ENCODE measurements around the gene ING5.
A peak's percentile ranks its signal among the peaks of the same experiment; 100 is the strongest.

Gene ING5

DNA sequence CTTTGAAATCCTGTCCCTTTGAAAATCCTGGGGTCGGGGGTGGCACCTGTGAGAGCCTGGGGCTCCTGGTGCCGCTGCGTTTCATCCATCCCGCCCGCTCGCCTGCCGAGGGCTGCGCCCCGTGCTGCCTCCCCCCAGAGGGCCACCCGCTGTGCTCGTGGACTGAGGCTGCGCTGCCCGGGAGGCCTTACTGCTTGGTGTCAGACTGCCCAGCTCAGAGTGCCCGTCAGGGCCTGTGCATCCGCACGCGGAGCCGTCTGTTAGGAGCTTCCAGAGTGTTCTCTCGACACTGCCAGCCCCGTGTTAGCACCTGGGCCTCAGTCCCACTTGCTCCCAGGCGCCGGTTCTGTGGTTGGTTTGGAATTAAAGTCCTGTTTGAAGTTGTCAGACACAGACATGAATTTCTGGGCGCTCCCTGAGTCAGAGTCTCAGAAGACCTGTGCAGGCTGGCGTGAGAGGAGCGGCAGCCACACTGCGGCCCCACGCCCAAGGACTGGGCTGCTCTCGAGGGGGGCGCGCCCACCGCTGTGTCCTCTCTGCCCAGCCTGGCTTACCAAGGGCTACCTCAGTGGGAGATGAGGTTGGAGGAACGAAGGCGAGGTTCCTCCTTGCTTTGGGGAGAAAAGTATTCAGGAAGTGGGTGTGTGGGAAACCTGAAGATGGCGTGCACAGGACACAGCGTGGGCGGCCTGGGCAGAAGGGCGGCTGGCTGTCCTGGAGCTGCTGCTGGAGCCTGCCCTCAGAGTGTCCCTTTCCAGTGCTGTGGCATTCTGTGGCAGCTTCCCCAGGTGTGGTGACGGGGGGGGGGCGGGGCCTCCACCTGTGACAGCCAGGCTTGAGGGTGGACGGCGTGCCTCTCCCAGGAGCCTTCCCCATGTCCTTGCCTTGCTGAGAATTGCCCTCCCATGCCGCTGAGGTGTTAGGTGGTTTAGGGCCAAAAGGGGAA lies 29.3 kb upstream of the ING5 start:
- DNase-seq = no peak

DNA sequence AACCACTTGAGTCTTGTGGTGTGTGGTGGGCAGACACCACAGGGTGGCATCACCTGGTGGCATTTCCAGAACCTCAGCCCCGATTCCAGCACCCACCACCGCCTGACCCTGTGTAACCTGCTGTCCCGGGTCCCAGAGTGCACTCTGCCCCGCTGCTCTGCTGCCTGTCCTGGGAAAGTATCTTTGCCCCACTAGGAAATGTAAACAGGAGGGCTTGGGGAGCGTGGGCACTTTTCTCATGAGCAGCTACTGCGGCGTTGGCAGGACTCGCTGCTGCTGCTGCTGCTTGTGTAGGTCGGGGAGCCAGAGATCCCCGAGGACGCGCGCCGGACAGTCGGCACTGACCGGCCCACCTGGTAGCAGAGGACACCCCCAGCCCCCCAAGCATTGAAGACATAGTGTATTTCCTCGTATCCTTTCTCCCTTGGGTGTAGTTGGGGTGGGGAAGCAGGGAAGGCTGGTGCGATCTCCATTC lies 28.6 kb upstream of the ING5 start:
- DNase-seq = no peak

DNA sequence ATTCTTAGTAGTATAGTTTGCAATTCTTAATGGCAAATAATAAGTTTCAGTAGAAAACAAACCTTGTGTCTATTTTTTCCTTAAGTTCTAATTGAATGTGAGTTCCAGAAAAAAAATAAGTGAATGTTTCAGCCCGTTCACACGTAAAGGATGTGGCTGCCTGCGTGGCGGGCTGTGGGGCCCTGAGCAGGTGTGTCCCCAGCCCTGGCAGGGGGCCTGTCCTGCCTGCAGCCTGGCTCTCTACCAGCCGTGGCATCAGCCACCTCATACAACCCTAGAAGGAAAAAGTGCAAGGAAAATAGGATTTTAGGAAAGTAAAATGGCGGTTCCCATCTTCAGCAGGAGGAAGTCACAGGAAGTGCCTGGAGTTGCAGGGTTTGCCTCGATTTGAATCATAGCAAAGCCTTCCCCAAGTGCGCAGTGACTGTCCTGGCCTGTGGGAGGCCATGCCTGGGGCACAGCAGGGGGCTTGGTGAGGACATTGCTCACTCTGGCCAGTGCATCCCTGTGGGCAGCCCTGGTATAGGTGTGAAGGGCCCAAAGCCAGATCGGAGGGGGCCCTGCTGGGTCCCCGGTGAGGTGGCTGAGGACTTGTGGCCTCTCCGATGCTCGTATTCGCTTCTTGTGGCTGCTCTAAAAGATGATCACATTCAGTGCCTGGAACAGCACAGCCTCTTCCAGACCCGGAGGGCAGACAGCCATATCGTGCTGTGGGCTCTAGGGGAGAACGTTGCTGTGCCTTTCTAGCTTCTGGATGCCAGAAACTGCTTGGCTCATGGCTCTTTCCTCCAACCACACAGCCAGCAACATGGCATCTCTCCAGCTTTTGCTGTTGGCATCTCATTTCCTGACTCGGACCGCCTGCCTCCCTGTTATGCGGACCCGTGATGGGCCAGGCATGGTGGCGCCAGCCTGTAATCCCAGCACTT lies 27.8 kb upstream of the ING5 start:
- no peak for DNase-seq

DNA sequence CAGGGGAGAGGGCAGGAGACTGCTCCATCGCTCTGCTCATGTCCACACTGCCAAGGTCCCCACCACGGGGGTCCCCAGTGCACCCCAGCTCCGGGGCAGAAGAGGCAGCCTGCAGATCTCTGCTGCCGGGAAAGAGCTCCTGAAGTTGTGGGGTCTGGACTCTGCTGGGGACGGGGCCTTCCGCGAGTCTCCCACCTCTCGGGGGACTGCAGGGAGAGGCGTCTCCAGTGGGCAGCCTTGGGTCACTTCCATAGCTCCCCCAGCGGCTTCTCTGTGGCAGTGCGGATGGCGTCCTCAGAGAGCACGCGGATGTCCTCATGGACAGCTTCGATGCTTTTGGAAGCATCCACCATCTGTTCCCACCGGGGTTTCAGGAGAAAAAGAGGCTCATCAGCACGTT lies 26.0 kb upstream of the ING5 start:
- DNase-seq = no peak

DNA sequence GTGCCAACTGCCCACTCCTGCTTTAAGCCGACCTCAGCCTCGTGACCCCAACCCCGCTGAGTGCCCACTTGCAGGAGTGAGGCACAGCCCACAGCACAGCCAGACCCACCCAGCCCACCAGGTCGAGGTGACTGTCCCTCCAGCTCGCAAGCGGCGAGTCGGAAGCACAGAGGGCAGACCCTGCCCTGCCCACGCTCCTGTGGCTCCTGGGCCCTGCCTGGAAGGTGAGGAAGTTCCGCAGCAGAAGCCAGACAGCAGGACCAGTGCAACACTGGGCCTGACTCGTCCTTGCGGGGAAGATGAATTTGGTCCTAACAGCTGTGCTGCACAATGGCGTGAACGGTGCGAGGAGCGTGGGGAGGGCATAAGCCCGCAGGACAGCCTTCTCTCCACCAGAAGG lies 25.2 kb upstream of the ING5 start:
- no peak for DNase-seq

DNA sequence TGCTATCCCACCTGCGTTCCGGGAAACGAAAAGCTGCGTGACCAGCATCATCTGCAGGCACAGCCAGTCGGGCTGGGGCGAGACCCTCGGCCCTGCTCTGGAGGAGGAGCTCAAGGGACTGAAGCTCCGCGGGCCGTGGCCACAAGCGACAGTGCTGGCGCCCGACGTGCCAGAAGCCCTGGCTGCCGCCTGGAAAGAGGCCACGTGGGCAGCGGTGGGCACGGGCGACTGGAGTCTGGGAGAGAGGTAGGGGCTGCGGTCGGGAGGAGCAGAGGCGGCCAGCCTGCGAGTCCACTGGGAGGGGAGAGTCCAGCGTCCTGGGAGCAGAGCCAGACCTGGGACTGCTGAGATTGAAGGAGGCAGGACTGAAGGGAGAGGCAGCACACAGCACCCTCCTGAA lies 24.4 kb upstream of the ING5 start:
- DNase-seq = no peak

DNA sequence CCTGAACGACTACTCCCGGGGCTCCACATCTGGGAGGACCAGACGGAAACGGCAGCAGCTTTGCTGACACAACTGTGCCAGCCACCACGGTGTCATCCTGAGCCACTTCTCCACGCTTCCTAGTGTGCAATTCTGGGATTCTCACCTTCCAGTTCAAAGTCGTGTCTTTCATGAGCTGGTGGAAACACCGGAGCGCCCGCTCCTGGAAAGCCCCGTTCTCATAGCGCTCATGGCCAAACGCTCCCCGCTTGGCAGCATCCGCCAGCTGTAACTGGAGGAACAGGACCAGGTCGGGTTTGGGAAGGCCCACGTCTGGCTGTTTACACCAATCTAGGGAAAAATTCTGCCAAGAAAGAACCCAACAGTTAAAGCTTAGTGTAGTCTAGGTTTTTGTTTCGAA lies 23.5 kb upstream of the ING5 start:
- DNase-seq = no peak

DNA sequence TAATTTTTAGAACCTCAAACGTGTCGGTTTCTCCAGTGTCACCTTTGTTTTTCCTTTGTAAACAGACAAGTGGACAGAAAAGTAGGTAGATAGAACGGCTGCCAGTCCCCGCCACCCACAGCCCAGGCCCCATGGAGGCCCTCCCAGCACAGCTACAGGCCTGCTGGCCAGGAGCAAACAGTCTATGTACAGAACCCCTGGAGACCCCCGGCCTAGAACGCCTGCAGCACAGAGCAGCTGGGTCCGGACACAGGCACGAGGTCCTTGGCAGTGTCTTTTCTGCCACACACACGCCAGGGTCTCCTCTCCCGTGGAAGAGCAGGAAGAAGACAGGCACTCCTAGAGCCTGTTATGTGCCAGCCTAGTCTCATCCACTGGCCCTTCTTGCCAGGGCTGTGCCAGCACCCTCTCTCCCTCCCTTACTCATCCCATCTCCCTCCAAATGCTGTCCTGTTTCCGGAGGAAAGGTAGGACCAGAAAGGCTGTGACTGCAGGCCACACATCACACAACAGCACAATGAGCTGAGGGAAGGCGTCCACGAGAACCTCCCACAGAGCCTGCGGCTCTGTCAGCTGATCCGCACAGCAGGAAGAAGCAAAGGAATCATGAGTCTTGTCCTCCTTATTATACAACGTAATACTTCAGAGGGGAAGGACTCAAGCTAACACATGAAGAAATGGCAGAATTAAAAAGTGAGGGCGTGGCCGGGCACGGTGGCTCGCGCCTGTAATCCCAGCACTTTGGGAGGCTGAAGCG lies 22.9 kb upstream of the ING5 start:
- DNase-seq = no peak

DNA sequence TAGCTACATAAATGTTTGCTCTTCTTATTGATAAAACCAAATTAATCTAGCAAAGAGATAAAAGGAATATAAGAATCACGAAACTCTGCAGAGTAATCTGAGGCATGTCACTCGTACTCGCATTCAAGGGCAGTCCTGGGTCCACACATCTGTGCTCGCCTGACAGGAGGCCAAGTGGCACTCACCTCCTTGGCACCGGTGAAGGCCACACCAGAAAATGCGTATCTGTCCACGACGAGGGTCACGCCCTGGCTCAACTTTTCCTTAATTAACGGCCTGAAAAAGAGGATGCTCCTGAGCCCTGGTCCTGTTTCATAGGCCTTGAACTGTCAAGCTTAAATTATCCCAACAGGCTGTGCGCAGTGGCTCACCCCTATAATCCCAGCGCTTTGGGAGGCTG lies 21.8 kb upstream of the ING5 start:
- no peak for DNase-seq

DNA sequence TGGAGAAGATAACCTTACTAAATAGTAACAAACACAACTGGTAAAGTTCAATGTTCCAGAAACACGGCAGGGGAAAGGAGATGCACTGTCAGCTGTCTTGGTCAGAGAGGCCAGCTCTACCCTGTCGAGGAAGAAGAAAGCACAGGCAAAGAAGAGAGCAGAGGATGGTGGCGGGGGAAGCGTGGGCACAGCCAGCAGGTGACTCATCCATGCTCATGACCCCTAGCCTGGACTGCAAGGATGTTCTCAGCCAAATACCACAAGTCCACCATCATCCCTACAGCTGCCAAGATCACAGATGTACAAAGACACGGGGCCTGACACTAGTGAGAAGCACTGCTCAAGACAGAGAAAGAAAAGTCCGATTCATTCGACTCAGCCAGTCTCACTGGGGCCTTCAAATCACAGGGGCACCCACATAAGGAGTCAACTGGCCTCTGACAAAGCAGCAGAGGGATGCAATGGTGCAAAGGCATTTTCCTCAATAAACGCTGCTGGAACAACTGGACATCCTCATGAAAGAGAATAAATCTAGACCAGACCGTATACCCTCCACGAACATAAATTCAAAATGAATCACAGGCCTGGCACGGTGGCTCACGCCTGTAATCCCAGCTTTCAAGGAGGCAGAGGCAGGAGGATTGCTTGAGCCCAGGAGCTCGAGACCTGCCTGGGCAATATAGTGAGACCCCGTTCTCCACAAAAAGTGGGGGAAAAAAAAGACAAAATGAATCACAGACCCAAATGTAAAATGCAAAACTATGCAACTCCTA lies 20.8 kb upstream of the ING5 start:
- no peak for DNase-seq

DNA sequence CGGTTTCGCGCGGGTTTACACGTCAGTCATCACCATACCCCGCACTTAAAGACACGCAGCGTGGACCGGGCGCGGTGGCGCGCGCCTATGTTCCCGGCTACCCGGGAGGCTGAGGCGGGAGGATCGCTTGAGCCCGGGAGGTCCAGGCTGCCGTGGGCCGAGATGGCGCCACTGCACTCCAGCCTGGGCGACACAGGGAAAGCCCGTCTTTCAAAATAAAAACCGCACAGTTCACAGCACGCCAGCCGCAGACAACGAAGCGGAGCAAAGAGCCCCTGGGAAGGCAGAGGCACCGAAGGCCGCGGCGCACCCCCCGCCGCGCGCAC lies 15.6 kb upstream of the ING5 start:
- DNase-seq = no peak

DNA sequence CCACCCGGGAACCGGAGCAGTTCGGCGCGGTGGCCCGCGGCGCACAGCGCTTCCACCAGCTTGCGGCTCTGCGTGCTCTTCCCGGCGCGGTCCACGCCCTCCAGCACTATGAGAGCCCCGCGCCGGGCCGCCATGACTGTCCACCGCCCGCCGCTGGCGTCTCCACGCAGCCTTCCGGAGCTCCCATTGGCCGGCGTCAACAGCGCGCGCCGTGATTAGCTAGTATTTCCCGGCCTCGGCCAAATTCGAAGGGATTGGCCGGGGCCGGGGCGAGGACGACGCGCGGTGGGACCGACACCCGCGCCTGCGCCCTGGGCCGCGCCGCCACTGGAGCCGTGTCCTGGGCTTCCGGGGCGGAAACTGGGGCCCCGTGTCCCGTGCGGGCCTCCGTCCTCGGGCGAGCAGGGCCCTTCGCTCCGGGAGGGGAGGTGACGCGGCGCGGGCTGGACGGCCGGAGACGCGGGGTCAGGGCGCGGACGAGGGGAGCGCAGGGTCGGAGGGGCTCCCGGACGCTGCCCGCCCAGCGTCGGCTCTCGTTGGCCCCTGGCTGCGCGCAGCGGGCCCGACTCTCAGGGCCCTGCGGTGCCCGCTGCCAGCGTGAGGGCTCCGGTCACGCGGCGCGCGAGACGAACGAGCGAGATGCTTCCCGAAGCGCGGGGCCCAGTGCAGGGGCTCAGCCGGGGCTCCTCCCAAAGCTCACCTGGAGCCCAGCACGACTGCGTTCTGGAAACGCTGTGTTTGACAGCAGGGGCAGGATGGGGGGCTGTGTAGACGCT lies 15.0 kb upstream of the ING5 start, which contains the start of gene DTYMK:
TSS of gene DTYMK (minus strand) at position 166 of the 776 bp plus-strand sequence. CDS start at position 134, 32 bp downstream.
- DNase-seq = peak; percentile 84

DNA sequence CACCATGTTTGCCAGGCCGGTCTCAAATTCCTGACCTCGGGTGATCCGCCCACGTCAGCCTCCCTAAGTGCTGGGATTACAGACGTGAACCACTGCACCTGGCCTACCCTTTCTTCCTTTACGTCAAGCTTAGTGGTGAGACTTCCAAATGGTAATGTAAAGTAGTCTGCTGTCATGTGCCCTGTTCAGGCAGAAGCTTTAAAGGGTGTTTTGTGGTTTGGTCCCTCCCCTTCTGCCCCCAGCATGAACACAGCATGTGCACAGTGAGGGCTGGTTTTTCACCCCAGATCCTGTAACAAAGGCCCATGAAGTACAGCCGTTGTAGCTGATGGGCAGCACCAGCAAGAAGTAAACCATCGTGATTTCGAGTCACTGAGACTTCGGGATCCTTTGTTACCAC lies 12.5 kb upstream of the ING5 start:
- DNase-seq = no peak

DNA sequence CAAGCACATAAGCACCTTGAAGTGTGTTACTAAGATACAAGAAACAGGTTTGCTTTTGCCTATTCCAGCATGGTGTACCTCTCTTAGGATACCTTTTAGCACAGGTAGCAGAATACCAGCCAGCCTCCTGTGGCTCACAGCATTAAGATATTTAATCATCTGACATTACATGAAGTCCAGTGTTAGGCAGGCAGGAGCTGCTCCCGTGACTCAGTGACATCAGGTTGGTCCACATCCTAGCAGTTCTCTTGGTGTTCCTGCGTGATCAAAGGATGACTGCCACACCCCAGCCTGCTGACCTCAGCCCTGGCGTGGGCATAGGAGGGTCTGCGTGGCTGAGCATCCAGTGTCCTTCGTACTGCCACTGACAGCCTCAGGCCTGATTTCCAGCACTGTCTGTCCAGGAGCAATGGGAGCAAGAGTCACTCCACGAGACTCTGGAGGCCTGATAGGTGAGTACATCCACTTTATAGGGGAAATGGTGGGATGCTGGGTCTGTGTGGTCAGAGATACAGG lies 11.6 kb upstream of the ING5 start:
- DNase-seq = no peak

DNA sequence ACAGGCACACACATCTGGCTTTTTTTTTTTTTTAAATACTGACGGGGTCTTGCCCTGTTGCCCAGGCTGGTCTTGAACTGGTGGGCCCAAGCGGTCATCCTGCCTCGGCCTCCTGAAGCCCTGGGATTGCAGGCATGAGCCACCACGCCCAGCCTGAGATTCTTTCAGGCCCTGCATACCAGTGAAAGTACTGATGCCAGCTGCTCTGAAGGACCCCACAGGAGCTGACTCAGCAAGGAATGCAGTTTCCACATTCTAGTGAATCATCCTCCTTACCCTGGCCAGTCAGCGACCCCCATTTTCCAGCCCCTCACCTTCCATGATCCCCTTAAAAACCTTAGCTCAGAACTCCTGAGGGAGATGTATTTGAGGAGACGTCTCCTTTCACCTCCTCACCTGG lies 9.4 kb upstream of the ING5 start:
- no peak for DNase-seq

DNA sequence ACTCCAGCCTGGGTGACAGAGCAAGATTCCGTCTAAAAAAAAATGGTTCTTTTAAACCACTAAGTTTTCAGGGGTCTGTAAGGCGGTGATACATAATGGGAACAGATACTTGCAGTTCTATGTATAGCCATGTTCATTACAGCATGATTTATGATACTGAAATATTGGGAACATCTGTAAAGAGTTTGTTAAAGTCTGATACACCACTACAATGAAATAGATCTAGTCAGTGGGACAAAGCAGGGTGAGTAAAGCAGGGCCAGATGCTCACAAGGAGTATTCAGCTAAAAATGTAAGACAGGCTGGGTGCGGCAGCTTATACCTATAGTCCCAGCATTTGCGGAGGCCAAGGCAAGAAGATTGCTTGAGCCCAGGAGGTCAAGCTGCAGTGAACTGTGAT lies 6.2 kb upstream of the ING5 start:
- DNase-seq = no peak

DNA sequence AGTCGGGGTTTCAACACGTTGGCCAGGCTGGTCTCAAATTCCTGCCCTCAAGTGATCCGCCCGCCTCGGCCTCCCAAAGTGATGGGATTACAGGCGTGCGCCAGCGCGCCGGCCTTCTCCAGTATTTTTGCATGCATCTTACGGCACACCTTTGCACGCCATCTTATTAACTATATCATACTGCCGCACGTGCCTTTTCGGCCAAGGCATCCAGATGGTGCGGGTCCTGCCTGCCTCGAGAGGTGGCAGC lies 765 bp upstream of the ING5 start:
- peak; percentile 81 for DNase-seq

DNA sequence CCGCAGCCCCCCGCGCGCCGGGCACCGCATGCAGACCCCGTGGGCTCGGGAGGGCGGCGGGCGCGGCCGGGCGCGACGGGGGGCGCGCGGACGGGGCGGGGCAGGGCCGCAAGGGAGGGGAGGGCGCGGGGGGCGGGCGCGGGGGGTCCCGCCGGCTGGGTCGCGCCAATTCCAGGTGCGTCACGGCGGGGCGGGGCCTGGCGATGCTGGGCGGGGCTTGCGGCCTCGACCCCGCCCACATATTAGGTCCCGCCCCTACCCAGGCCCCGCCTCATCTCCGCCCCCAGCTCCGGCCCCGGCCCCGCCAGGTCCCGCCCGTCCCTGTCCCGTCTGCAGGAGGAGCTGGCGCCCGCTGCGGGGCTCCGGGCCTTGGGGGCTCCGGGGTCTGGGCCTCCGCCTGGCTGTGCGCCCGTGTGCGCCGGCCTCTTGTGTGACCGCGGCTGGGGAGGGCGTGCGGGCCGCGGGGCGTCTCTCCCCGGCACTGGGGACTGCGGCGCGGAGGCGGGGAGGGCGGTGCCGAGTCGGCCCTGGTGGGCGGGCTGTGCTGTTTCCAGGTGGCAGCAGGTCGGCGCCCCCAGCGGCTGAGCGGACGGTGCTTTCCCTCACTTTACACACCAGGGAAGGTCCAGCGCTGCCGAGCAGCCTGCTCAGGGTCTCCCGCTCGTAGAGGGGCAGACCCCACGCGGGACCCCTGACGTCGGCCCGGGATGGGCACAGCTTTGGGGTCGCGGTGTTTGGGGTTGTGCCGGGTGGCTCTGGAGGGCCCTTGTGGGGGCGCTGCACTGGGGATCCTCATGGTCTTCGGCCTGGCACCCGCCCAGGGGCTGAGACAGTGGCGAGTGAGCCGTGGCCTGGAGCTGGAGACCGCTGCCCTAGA lies 554 bp downstream of the ING5 start:
- DNase-seq = peak; percentile 23

DNA sequence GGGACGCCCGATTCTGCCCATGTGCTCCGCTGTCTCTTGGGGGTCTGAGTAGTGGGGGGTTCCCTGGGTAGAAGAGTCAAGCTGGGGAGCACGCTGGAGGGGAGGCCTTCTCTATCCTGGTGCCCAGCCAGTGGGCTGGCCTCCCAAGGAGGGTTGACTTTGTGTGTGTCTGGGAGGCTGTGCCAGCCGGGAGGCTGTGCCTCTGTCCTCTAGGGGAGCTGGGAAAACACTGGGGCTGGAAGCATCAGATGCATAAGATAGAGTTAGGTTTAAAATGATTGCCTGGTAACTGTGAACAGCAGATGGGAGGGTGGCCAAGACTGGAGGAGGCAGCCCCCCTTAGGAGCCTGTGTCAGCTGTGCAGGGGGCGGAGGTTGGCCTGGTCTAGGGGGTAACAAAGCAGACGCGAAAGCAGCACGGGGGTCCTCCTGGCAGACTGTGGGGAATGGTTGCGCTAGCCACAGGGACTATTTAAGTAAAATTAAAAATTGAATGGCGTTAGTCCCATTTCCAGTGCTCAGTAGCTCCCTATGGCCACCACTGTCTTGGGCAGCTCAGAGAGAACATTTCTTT lies 1.3 kb downstream of the ING5 start:
- DNase-seq = no peak

DNA sequence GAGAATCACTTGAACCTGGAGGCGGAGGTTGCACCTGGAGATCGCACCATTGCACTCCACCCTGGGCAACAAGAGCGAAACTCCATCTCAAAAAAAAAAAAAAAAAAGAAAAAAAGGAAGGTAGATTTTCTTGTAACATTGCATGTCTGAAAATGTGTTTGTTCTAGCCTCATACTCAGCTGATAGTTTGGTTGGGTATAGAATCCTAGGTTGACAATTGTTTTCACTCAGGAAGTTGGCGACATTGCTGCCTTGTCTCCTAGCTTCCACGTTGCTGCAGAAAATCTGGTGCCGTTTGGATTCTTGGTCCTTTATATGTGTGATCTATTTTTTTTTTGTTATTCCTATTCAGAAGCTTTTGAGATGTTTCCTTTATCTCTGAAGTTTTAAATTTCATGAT lies 4.7 kb downstream of the ING5 start:
- no peak for DNase-seq
